CD4-positive, alpha-beta T cell treated with Interleukin-6 at 100 ng/mL for 8 hours (primary cell): Measurements from ENCODE around the gene LLGL2.
"Not testable (repeated sequence)": the region's sequence is repeated elsewhere in the genome, so short reads cannot be mapped to it uniquely, and the experiment has no call there.

Source experiments
- DNase-seq: peaks from one replicate; pipeline ENCODE4 v3.0.0-alpha.2; 2020; ENCODE audit warnings: mixed read lengths, low spot score

LLGL2 gene, protein sequence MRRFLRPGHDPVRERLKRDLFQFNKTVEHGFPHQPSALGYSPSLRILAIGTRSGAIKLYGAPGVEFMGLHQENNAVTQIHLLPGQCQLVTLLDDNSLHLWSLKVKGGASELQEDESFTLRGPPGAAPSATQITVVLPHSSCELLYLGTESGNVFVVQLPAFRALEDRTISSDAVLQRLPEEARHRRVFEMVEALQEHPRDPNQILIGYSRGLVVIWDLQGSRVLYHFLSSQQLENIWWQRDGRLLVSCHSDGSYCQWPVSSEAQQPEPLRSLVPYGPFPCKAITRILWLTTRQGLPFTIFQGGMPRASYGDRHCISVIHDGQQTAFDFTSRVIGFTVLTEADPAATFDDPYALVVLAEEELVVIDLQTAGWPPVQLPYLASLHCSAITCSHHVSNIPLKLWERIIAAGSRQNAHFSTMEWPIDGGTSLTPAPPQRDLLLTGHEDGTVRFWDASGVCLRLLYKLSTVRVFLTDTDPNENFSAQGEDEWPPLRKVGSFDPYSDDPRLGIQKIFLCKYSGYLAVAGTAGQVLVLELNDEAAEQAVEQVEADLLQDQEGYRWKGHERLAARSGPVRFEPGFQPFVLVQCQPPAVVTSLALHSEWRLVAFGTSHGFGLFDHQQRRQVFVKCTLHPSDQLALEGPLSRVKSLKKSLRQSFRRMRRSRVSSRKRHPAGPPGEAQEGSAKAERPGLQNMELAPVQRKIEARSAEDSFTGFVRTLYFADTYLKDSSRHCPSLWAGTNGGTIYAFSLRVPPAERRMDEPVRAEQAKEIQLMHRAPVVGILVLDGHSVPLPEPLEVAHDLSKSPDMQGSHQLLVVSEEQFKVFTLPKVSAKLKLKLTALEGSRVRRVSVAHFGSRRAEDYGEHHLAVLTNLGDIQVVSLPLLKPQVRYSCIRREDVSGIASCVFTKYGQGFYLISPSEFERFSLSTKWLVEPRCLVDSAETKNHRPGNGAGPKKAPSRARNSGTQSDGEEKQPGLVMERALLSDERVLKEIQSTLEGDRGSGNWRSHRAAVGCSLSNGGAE

DNA sequence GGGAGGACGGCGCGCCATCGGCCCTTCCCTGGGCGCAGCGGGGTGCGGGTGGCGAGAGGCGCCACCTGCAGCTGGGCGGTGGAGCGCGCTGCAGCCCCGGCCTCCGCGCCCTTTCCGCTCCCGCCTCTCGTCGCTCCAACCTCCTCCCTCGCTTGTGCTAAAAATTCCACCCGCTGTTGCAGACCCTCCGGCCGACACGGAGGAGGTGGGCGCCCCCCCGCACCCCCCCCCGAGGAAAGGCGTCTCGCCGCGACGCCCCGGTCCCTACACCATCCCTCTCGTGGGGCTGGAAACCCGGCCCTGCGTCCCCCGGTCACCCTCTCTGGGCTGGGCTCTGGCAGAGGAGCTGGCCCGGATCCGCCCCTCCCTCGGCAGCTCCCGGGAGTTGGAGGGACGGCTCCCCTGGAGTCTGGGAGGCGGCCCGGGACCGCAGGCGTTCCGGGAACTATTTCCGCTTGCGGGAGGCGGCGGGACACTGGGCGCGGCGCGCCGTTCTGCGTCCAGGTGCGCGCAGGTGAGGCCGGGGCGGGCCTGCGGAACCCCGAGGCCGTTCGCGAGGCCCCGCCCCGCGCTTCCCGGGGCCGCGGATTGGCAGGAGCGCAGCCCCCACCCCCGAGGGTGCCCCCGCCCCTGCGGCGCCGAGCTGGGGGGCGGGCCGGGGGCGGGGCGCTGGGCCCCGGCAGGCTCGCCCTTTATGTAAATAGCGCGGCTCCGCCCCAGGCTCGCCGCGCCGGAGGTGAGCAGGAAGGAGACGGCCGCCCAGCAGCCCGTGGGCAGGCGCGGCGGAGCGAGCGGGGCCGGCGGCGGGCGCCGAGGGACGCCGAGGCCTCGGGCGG, at the start of gene LLGL2:
Gene LLGL2 (plus strand): TSS at position 728 of the 836 bp plus-strand sequence. CDS start 17,730 bp downstream, outside the sequence.
- DNase-seq, result peak; percentile 87

DNA sequence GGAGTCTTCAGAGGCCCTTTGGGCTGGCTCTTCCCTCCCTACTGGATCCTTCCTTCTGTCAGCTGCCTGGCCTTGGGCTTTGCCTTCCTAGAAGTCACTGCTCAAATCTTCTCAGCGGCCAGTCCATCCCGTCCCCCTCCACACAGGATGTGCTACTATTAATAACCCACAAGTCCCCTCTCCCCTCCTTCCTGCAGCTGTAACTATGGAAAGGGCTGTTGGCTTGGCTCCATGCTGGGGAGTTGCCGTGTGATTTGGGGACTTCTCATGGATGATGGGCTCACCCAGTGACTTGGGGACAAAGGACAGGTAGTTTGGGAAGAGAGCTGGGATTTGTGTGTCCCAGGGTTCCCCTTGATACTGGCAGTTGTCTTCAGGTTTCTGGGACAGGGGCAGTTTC, 49.6 kb upstream of the LLGL2 start:
- DNase-seq, result no peak

DNA sequence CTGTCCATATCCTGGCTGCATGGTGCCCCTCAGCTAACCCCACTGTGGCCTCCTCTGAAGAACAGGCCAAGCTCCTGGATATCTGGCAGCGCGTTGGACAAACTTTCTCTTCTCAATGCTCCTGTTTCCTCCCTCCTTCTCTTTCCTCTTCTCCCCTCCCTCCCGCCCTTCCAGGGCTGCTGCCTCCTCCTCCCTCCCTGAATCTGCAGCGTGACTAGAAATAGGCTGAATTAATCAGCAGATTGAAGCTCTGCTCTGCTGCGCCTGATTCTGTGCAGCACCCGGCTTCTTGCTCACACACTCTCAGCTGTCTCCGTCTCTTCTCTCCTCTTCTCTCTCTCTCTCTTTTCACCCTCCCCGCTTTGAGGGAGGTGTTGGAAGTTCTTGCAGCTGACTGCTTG, 49.2 kb upstream of the LLGL2 start:
- no peak for DNase-seq

DNA sequence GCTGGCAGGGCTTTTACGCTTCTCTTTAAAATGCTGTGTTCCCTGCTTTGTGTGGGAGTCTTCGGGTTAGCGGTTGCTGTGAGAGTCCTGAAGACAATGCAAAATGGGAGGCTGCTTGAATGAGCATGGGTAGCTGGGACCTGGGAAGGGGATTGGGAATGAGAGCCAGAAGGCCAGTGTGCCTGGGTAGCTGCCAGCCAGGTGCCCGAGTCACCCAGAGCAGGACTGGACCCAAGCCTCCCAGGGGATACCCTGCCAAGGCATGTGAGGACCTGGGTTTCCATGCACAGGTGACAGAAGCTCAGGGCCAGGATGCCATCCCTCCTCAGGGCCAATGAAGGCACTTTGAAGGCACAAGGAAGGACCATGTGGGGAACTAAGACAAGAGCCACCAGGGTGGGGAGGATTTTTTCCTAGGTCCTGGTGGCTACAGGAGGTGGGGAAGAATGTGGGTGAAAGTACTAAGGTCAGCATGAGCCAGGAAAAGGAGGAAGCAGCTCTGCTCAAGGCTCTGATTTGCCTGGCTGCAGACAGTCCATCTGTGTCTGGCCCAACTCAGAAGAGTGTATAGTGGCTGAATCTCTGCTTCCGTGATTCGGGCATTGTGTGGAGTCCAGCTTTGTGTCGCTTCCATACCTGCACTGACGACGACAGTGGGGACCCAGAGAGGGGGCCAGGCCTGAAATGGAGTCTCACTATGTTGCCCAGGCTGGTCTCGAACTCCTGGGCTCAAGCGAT, 48.6 kb upstream of the LLGL2 start:
- DNase-seq, result no peak

DNA sequence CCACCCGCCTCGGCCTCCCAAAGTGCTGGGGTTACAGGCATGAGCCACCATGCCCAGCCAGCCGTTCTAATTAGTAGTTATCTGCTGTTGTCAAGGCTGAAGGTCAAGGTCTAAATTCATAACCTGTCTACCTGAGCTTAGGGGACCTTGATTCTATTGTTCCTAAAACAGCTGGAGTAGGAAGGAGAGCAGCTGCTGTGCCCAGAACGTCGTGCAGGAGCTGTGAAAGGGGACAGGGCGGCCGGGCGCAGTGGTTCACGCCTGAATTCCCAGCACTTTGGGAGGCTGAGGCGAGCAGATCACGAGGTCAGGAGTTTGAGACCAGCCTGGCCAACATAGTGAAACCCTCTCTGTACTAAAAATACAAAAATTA, 48.0 kb upstream of the LLGL2 start:
- DNase-seq, result not testable (repeated sequence)

DNA sequence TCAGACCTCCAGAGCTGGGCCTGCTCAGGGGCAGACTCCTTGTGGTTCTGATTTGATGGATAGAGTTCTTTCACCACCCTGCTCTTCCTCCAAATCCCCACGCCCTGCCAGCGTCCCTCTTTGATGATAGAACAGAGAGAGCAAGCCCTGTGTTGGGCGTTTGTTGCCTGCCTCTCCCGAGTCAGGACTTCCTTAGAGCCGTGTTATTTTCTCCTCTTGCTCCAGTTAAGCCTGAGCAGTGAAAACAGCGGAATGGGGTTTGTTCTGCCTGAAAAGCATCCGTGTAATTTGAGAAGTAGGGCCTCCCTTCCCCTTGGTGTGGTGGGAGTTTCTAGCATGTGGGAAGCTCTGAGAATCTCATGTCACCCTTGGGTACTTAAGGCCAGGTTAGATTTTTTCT, 47.0 kb upstream of the LLGL2 start:
- DNase-seq, result no peak

DNA sequence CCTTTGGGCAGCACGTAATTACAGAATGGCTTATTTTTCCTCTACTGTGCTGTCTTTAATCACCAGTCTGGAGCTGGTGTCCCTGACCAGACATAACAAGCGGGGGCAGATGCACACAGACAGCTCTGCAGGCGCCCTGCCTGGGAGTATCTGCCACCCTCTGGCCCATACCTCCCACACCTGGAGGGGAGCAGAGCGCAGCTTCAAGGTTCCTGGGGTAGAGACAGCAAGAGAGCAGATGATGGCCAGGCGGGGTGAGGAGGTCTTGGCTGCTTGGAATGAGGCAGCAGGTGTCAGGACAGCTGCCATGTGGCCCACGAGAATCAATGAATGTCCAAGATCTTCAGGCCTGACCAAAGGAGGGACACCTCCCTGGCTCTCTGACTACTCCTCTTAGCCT, 45.2 kb upstream of the LLGL2 start:
- DNase-seq, result no peak

DNA sequence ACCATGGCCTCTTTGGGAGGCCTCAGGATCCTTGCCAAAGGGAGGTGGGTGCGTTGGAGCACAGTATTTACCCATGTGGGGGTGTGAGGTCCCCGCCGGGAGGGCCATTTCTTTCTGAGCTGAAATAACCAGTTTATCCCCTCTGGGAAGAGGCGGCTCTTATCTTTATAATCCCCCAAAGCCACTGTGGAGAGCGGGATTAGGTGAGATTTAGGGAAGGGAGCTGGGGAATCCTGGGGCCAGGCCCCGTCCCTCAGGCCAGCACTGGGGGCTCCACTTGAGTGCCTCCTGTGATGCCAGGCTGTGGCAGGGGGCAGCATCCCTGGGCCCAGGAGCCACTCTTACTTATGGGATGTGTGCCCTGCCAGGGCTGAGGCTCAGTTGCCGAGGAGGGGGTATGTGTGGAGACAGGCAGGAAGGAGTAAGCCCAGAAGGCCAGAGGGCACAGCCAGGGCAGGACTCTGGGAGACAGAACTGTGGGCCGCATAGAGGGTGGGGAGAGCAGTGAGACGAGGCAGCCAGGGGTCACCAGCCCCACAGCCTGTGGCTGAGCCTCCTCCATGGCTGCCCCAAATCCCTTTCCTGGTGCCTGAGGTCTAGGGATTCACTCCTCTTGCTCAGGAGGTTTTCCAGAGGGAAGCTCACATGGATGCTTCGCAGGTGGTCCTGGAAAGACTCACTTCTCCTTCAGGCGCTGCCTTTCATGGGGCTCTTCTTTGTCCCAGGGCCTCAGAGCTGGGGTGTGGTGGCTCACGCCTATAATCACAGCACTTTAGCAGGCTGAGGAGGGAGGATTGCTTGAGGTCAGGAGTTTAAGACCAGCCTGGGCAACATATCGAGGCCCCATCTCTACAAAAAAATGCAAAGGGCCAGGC, 44.1 kb upstream of the LLGL2 start:
- DNase-seq, result no peak

DNA sequence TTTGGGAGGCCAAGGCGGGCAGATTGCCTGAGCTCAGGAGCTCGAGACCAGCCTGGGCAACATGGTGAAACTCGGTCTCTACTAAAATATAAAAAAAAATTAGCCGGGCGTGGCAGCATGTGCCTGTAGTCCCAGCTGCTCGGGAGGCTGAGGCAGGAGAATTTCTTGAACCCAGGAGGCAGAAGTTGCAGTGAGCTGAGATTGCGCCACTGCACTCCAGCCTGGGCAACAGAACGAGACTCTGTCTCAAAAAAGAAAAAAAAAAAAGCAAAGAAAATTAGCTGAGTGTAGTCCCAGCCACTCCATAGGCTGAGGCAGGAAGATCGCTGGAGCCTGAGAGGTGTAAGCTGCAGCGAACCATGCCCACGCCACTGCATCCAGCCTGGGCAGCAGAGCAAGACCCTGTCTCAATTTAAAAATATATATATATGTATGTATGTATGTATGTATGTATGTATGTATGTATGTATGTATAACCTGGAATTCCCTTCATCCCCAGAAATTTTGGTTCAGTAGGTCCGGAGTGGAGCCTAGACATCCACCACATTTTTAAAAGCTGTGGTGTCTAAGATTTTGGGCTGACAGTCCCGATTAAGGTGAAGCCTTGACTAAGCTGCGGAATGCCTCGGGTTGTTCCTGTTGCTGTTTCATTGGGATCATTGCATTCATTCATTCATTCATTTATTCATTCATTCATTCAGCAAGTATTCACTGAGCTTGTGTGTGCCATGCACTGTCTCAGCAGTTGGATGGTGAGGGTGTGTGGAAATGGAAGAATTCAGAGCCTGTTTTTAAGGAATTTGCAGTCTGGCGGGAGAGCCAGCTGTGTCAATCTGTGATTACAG, 43.2 kb upstream of the LLGL2 start:
- no peak for DNase-seq

DNA sequence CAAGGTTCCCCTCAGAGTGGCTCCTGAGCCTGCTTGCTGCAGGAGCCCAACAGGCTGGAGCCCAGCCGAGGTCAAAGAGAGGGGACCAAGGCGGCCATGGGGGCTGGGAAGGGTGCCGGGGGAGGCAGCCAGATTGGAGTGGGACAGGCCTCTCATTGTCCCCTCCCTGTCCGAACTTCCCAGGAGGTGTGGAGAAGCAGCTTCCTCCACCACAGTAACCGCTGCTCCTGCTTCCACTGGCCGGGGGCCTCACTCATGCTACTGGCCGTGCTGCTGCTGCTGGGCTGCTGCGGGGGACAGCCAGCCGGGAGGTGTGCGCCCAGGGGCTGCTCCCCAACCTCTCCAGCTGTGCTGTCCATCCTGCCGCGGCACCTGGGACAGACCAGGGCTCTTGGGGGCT, 39.8 kb upstream of the LLGL2 start:
- DNase-seq, result no peak

DNA sequence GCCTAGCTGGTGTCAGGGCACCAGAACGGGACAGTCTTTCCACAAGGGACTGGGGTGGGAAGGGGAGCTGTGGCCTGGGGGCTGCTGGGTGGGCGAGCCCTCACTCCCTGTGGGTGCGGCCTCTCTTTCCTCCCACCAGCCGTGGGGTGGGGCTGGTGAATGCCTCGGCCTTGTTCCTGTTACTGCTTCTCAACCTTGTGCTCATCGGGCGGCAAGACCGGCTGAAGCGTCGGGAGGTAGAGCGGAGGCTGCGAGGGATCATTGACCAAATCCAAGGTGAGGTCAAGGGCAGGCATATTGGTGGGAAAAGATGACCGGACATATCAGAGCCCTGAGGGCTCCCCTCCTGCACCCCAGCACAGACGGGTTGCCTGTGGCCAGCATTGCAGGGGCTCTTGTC, 39.3 kb upstream of the LLGL2 start:
- DNase-seq, result no peak

DNA sequence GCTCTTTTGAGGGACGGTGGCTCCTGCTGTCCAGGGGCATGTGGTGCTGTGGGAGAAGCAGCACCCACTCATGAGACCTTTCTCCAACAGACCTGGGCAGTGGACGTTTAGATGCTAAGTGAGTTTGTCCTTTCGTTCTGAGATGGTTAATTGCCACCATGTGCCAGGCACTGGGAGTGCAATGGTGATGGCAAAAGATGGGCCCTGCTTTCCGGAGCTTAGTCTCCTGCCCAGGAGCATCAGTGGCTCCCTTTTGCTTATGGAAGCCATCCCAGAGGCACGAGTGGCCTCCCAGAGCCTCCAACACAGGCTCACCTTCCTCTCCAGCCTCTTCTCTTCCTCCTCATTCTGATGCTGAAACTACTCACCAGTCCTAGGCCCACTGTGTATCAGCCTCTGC, 38.5 kb upstream of the LLGL2 start:
- no peak for DNase-seq

DNA sequence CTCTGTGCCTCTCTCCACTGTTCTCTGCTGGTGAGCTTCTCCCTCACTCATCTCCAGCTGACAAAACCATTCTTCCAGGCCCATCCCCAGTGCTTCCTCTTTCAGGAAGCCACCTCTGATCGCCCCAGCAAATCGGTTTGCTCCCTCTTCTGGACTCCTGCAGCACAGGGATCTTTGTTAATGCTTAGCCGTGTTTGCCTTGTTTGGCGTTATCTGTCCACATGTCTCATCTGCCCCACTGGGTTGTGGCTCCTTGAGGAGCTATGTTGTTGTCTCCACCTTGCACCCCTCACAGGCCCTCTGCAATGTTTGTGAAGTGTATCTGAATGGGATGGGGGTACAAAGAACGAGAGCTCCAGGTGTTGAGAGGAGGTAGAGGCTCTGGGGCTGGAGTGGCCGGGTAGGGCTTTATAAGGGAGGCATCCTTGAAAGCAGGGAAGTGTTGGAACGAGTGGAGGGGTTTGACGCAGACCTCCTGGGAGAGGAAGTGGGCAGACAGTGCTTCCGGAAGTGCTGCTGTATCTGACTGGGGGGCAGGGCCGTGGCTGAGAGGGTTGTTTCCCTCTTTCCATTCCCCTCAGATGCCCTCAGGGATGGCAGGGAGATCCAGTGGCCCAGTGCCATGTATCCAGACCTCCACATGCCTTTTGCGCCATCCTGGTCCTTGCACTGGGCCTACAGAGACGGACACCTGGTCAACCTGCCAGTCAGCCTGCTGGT, 38.0 kb upstream of the LLGL2 start:
- DNase-seq, result peak; percentile 62

DNA sequence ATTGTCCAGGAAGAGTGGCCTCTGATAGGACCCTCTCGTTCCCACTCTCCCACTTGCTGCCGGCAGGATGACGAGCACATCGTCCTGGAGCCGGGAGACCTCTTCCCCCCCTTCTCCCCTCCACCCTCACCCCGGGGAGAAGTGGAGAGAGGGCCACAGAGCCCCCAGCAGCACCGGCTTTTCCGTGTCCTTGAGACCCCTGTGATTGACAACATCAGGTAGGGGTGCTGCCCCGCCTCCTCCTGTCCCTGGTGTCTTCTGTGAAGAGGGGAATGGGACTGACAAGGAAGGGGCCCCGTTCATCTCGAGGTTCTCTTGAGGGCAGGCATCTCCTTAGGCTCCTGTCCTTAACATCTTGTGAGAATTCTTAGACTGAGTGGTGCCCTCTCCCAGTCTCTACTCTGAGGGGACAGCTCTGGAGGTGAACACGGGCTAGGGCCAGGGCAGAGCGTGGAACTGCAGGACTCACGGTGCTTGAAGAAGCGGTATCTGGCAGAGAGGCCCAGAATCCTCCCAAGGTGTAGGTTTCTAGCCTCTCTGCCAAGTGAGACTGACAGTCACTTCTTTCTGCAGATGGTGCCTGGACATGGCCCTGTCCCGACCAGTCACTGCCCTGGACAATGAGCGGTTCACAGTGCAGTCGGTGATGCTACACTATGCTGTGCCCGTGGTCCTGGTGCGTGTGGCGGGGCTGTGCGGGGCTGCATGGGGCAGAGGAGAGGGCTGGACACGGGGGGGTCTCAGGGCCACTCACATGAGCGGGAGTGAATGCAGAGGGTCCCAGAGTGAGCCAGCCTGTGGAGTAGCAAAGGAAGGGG, 36.6 kb upstream of the LLGL2 start:
- DNase-seq, result no peak

DNA sequence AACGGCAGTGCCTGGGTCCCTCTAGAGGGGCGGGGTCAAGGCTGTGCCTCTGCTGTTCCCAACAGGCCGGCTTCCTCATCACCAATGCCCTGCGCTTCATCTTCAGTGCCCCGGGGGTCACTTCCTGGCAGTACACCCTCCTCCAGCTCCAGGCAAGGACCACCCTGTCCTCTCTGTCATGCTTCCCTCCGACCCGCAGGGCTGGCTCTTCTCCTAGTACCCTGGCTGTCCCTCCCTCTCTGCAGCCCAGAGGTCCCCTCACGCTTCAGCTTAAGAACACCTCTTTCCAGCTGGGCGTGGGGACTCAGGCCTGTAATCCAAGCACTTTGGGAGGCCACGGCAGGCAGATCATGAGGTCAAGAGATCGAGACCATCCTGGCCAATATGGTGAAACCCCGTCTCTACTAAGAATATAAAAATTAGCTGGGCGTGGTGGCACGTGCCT, 36.0 kb upstream of the LLGL2 start:
- no peak for DNase-seq

DNA sequence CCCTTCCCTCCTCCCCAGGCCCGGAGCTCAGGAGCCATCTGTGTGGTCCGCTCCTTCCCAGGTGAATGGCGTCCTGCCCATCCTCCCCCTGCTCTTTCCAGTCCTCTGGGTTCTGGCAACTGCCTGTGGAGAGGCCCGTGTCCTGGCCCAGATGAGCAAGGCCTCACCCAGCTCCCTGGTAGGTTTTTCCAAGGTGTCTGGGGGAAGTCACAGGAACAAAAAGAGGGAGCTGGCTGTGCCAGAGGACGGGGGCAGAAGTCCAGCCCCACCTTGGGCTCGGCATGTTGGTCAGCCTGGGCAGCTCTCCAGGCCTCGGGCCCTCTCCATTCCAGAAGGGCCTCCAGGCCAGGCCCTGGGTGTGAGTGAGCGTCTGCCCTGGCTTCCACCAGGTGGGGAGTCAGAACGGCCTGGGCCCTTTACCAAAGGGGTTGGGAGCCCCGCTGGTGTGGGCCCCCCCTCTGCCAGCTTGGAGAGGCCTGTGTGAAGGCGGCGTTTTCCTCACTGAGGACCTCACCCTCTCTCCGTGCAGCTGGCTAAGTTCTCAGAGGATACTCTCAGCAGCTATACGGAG, 35.2 kb upstream of the LLGL2 start:
- DNase-seq, result no peak

DNA sequence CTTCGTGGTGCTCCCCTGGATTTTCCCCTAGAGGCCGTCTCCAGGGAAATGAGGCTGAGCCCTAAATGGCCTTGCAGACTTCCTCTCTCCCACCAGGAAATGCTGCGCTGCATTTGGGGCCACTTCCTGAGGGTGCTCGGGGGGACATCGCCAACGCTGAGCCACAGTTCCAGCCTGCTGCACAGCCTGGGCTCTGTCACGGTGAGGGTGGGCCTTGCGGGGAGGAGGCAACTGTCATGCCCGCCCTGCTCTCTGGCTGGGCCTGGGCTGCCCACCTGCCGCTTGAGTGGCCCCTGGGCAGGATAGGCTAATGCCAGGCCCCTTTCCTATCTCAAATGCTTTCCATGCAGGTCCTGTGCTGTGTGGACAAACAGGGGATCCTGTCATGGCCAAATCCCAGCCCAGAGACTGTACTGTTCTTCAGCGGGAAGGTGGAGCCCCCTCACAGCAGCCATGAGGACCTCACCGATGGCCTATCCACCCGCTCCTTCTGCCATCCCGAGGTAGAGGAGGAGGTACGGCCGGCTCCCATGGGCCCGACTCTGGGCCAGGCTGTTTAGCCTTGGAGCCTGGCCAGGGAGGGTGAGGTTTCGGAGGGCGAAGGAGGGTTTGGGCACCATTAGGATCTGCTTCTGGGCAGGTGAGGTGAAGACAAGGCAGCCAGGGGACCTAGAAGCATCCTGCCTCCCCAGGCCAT, 34.4 kb upstream of the LLGL2 start:
- DNase-seq, result no peak
